Retinal pigment epithelial cell (primary cell): ENCODE measurements around the gene XYLT1.

Experiments used
- DNase-seq: peaks from one replicate; pipeline ENCODE4 v3.0.0-alpha.2; 2010; ENCODE audit warnings: low read depth
- H3K4me3 ChIP-seq: 2 replicates; pipeline ENCODE4 v1.5.1; 2011; ENCODE audit warnings: mild to moderate bottlenecking, low read length, control low read depth, moderate library complexity
- CTCF ChIP-seq: conservative IDR thresholded peaks from 2 replicates; pipeline ENCODE4 v1.5.1; 2011; ENCODE audit warnings: low read depth, low read length, control low read depth, inconsistent platforms

The XYLT1 gene

GRCh38 chr16:17450291-17450690 is 20.5 kb downstream of the XYLT1 start:
- no peak for DNase-seq
- no peak overlapping the region for H3K4me3 ChIP-seq
- no peak for TF ChIP-seq CTCF

GRCh38 chr16:17448640-17449638 is 21.8 kb downstream of the XYLT1 start:
- no peak for TF ChIP-seq CTCF
- DNase-seq: no peak
- H3K4me3 ChIP-seq: no peak overlapping the region

- H3K4me3 ChIP-seq: no peak overlapping the region
- no peak for TF ChIP-seq CTCF
Measured at GRCh38 chr16:17447101-17447569, 23.6 kb downstream of the XYLT1 start.

GRCh38 chr16:17446661-17447060 is 24.1 kb downstream of the XYLT1 start:
- TF ChIP-seq CTCF: no peak
- no peak overlapping the region for H3K4me3 ChIP-seq
- DNase-seq: no peak

More at GRCh38 chr16:17447101-17447569, 23.6 kb downstream of the XYLT1 start:
- no peak for DNase-seq

GRCh38 chr16:17445421-17445820 is 25.3 kb downstream of the XYLT1 start:
- no peak for TF ChIP-seq CTCF
- no peak for DNase-seq
- H3K4me3 ChIP-seq: no peak overlapping the region

- TF ChIP-seq CTCF: no peak
- no peak for DNase-seq
- H3K4me3 ChIP-seq: no peak overlapping the region
Measured at GRCh38 chr16:17444658-17445057, 26.1 kb downstream of the XYLT1 start.

GRCh38 chr16:17440131-17440530 is 30.6 kb downstream of the XYLT1 start:
- DNase-seq: no peak
- H3K4me3 ChIP-seq: no peak overlapping the region
- TF ChIP-seq CTCF: no peak
